A673 (cell line): ENCODE data around the gene SVOP.

Experiments used
- EZH2 ChIP-seq: fragments of 200-600 bp; sonication (generic); IDR thresholded peaks from 2 replicates; pipeline ENCODE4 v1.6.1; 2017; ENCODE audit warnings: borderline replicate concordance, low read depth, mild to moderate bottlenecking, mixed read lengths, antibody characterized with exemption, low read length; ENCODE audit not compliant: poor library complexity, severe bottlenecking
- TF ChIP-seq, protein P1 (sequence below): fragments of 300-800, 200-600 bp; sonication (generic); conservative IDR thresholded peaks from 2 replicates; pipeline ENCODE4 v1.5.1; 2017; ENCODE audit warnings: low read depth, mild to moderate bottlenecking, antibody characterized with exemption, low read length, moderate library complexity, mixed read lengths

DNA sequence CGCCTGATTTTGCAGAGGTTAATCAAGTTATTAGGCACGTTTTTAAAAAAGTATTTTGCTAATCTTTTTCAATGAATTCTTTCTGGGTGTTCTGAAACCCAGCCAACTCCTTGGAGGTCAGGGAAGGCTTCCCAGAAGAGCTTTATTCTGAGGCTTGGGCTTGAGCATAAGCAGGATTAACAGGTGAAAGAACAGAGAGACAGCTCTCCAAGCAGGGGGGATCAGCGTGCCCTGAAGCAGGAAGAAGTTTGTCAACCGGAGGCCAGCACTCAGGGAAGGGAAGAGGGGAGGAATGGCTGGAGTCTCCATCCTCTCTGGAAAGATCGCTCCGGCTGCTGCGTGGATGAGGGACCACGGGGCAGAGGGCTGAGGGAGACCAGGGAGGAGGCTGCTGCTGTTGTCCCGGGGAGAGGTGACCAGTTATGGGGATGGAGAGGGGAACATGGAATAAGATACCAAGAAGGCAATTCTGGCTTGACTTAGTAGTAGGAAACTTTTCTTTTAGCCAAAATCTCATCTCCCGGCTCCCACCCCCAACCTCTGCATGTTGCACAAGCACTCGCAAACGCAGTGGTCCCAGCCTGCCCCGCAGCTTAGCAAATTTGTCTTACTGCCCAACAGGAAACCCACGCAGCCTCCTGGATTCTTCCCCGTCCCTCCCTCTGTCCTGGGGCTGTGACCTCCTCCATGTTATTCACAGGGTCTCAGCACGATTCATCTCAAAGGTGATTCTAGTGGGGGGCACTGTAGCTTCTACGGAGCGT lies 162.4 kb downstream of the SVOP start:
- TF ChIP-seq, protein P1, sequence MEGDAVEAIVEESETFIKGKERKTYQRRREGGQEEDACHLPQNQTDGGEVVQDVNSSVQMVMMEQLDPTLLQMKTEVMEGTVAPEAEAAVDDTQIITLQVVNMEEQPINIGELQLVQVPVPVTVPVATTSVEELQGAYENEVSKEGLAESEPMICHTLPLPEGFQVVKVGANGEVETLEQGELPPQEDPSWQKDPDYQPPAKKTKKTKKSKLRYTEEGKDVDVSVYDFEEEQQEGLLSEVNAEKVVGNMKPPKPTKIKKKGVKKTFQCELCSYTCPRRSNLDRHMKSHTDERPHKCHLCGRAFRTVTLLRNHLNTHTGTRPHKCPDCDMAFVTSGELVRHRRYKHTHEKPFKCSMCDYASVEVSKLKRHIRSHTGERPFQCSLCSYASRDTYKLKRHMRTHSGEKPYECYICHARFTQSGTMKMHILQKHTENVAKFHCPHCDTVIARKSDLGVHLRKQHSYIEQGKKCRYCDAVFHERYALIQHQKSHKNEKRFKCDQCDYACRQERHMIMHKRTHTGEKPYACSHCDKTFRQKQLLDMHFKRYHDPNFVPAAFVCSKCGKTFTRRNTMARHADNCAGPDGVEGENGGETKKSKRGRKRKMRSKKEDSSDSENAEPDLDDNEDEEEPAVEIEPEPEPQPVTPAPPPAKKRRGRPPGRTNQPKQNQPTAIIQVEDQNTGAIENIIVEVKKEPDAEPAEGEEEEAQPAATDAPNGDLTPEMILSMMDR = no peak
- no peak for TF ChIP-seq EZH2
